Erythroblast (primary cell): ENCODE results near the gene COL16A1.

ENCODE experiments used
- DNase-seq, 2 experiments: peaks; one replicate each; lab custom pipeline; 2025; lab: John Stamatoyannopoulos, UW
- GATA1 ChIP-seq: IDR thresholded peaks from 2 replicates; pipeline ENCODE4 v1.6.1; 2011; ENCODE audit warnings: low read depth, mild to moderate bottlenecking, control low read depth, low read length, moderate library complexity
- POLR2A ChIP-seq: IDR thresholded peaks from 2 replicates; pipeline ENCODE4 v1.6.1; 2011; ENCODE audit warnings: mild to moderate bottlenecking, low read length

COL16A1 gene

DNA sequence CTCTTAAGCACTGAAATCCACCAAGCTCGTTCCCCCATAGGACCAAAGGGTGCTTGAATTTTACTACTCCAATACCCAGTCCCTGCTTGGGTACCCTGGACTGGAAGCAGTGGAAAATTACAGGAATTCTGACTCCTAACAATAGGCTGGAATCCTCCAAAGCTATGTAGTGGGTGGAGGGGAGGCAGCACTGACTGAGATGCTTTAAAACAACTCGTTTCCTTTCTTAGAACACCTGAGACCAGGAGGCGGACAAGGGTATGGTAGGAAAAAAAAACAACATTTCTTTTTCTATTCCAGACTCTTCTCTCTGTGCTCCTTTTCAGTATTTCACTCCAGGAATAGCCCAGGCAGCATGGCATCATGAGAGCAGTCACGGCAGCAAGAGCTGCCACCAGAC is 61.5 kb downstream of the COL16A1 start:
- no peak for DNase-seq
- TF ChIP-seq POLR2A (no peak), GATA1 (no peak)

DNA sequence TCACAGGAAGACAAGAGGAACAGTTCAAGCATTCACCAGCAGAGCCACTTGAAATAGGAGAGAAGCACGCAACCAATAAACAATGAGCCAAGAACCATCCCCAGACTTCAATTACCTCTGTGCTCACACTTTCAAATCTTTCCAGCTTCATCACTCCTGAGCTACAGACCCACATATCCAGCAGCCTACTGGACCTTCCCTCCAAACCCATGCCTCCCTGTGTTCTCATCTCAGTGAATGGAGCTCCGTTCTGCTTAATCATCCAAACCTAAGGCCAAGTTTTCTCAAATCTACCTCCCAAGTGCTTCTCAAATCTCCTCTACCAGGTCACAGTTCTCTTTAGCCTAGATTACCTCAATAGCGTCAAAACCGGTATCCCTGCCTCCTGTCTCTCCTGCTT is 62.9 kb downstream of the COL16A1 start:
- TF ChIP-seq POLR2A (no peak), GATA1 (no peak)
- no peak for DNase-seq

DNA sequence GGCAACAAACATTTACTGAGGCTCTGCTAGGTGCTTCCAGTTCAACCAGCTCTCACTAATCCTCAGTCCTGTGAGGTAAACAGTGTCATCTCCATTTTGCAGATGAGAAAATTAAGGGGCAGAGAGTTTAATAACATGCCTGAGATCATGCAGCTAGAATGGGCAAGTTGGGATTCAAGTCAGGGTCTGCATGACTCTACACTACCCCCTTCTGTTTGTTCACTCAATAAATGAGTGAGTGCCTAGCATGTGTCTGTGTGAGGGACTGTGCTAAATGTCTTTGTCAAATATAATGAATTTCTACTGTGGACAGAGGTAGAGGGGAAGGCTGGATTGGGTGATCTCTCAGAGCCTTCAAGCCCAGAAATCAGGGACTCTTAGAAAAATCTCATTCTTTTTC is 63.6 kb downstream of the COL16A1 start:
- DNase-seq: no peak

DNA sequence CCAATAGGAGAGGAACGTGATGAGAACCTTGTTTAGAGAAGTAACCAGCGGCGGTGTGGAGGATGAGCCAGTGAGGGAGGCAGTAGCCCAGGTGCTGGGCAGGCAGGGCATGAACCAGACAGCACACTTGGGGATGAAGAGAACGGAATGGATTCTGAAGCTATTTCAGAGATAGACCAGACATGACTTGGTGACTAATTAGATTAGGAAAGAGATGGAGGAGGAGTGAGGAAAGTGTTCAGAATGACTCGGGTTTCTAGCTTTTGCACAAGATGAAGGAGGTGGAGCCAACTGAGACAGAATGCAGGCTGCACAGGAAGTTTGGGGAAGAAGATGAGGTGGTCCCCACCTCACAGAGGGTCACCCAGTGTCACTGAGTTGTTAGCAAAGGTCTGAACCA is 64.3 kb downstream of the COL16A1 start:
- TF ChIP-seq GATA1 (no peak), POLR2A (no peak)
- peak; percentile 14 to 58 for DNase-seq

More for the DNA sequence above, 63.6 kb downstream of the COL16A1 start:
- TF ChIP-seq GATA1 (no peak), POLR2A (no peak)

DNA sequence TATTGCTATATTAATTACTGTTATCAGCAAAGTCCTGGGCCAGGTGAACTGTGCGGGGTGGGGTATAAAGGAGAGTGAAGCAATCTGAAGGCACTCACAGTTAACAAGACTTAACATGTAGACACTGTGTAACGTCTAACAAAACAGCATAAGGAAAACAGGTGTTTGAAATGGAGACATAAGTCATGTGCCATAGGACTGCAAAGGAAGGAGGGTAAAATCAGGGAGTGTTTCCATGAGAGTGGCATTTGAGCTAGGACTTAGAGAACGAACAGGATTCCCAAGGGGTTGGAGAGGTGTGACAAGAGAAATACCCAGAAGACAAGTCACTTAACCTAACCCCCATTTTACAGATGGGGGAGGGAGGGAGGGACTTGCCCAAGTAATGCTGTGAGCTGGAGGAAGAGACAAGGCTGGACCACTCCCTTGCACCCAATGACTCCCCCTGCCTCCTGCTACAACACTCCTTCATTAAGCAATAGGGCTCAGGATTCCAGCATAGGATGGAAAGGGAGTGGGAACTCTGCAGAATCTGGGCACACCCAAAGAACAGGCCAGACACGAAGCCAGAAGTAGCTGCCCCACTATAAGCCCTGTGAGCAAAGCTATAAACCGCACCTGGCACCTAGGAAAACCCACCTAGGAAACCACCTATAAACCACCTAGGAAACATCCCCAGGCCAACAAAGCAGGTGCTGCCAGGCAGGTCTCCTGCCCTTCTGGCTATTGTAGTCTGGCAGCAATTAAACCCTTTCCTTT is 65.7 kb downstream of the COL16A1 start:
- DNase-seq: no peak
- no peak for TF ChIP-seq GATA1

DNA sequence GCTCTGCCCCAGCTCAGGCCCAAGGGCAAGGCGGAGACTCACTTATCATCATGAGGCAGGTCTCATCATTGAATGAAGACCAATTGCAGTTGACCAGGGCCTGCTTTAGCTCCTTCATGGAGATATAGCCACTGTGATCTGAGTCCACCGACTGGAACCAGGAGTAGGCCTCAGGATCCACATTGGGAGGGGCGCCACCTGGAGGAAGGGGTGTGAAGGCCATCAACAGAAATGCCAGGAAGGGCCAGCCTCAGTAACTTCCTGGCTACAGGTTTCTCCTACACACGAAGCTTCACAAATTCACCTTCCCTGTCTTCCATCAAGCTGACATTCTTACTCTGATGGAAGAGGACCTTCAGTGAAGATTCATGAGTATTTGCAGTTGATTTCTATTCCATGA is 70.7 kb downstream of the COL16A1 start:
- DNase-seq: peak; percentile 61 to 64
- TF ChIP-seq POLR2A (no peak), GATA1 (no peak)

DNA sequence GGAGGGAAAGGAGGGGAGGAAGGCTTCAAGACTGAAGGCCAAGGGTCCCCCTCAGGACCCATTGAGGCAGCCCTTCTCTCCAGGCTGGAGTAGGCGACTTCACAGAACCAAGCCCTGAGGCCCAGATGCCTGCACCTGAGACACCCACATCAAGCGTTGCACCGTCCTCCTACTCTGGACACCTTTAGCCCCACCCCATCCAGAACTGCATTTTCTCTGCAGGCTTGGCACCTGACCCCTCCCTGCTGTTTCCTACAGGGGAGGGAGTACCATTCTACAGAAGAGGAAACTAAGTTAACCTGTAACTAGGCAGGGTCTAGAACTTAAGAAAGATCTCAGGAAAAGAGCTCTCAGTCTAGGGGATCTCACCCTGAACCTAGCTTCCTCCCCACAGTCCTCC is 71.2 kb downstream of the COL16A1 start:
- TF ChIP-seq GATA1: no peak
- no peak for TF ChIP-seq POLR2A

DNA sequence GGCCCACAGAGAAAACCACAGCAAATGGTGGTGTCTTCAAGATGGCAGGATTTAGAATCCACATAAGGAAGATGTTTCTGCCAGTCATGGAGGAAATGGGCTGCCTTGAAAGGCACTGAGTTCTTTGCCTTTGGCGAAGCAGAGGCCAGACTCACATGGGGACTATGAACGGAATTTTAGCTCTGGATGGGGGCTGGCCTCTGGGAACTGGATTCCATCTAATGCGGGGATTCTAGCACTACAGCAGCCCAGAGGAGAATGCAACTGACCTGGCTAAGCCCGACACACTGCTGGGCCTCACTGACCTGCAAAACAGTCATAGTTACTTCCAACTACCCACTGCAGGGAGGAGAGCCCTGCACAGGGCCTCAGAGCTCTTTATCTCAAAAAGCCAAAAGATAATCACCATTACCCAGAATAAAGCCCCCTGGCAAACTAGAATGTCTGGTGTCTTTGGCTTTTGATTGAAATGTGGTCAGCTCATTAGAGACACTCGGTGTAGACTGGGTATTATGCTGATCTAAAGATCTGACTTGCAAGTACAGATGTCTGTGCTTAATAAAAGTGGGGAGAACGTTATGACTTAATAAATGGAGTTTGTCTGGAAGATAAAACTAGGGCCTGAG is 74.8 kb downstream of the COL16A1 start:
- TF ChIP-seq GATA1: no peak
- no peak for TF ChIP-seq POLR2A
- DNase-seq: peak in 1 of 2 experiments; percentile 45

More for the DNA sequence above, 71.2 kb downstream of the COL16A1 start:
- no peak for DNase-seq

DNA sequence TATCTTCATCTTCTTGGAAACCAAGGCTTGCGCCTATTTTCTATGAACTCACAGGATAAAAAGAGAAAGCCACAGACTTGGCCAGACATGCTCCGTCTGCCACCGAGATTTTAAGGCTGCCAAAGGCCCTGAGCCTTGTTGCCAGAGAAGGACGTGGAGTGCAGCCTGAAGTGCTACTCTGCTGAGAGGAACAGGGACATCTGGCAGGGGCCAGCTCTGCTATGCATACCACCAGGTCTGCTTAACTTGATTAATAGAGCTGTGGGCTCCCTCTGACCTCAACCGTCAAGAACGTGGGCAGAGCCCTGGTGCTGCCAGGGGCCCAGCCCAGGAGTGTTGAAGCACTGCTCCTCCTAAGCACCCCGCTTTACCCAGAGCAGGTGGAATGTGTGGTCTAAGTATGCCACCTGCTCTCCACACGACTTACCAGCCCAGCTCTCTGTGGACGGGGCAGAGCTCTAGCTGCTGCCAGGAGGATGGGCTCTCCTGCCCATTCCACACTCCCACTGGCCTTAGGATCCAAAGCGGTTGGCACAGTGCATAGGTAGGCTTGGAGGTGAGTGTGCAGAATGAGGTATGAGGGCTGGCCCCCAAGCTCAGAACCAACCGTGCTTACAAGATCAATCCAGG is 75.8 kb downstream of the COL16A1 start:
- no peak for DNase-seq
- TF ChIP-seq GATA1 (no peak), POLR2A (no peak)

DNA sequence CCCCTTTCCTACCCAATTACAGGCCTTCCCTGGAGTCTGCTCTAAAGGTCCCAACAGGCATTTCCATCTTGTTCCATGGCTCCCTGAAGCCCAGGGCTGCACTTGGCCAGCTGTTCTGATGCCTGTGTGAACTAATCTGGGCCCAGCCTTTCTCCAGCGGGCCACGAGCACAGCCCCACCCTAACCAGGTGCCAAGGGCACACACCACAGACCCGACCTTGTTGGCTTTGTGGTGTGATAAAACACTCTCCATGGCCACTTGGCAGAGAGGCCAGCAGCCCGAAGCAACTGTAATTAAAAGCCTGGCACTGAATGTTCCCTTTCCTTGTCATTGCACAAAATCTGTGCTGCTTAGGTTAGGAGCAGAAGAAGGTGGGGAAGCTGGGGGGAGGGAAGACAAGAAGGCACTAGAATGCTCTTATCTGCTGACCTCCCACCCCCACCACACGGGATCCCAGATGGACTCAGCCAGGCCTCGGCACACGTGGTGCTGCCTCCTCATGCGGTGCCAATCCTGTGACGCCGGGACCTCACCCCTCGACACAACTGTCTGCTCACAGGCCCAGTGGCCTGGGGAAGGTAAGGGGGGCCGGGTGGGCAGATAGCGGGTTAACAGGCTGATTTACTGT is 76.4 kb downstream of the COL16A1 start:
- DNase-seq: no peak
- TF ChIP-seq GATA1 (no peak), POLR2A (no peak)

DNA sequence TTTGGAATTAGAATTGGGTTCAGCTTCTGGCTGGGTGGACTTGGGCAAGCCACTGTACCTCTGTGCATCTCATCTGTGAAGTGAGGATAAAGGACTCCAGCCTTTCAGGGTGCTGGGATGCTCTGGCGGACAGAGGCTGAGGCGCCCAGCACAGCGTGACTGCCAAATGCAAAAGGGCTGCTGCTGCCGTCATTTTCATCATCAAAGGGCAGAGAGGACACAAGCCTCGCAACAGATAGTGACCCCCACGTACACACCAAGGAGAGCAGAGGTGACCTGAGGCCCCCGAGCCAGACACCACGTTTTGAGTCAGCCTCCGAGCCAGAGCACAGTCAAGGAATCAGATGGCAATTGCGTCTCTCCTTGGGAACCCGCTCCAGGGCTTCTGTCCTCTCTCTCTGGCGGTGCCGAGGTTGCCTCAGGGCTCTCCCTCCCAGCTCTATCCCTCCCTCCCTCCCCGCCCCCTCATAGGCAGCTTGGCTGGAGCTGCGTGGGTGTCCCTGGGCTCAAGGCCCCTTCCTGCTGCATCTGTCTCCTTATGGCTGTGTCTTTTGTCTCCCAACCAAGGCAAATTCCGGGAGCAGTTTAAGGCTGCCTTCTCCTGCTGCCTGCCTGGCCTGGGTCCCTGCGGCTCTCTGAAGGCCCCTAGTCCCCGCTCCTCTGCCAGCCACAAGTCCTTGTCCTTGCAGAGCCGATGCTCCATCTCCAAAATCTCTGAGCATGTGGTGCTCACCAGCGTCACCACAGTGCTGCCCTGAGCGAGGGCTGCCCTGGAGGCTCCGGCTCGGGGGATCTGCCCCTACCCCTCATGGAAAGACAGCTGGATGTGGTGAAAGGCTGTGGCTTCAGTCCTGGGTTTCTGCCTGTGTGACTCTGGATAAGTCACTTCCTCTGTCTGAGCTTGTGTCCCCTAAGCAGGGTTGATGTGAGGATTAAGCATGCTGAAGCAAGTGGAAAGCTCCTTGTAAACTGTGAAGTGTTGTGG is 77.3 kb downstream of the COL16A1 start:
- no peak for TF ChIP-seq GATA1
- DNase-seq: no peak

DNA sequence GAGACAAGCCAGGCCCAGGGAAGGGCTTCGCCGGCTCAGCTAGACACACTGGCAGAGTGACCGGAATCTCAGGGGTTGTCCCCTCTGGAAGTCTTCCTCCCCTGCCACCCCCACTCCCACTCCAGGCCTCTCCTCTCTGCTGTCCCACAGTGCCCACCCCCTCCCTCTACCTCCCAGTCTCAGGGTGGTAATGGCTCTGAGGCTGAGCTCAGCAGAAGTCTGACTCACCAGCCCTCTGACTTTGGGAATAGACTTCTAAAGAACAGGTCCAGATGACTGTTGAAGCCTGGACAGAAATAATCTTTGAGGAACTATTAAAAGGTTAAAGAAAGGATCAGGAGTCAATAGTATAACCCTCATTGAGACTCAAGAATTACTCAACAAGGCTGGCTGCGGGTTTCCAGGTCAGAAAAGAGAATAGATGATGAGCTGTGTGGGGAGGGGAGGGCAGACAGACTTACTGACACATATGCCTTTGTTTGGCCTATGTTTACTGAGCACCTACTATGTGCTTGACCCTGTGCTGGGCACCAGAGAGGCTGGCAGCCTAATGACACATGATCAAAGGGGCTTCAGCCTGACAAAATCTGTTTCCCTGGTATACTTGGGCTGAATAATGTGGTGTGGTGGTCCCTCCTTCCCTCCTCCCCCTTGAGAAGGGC is 78.1 kb downstream of the COL16A1 start:
- DNase-seq: no peak
- no peak for TF ChIP-seq POLR2A
- no peak for TF ChIP-seq GATA1
